Epithelial cell of umbilical artery (primary cell): ENCODE results near the gene EPS8L2. TPM values are rescaled to one million over a fixed set of nuclear protein-coding genes. Genes with fewer than 3 reads are reported as not detected.

Experiments
- total RNA-seq: library from RNA; depleted of rRNA; stranded (reverse); fragments of >200 nt; gene quantifications from 2 replicates; pipeline ENCODE4 v1.2.3, GENCODE V29; 2014

Gene EPS8L2
- 2.3 and 2.9 TPM in 2 replicates for total RNA-seq

GRCh38 chr11:705646-706438 is at the start of gene EPS8L2:
EPS8L2 (plus strand) TSS chr11:706231; CDS start chr11:709408, 3,177 bp downstream.

GRCh38 chr11:694563-695287 is 11.3 kb upstream of the EPS8L2 start, which contains the start of gene DEAF1:
DEAF1 (minus strand) TSS chr11:695222; CDS start chr11:695047, 175 bp downstream.

GRCh38 chr11:695538-696248 is 10.3 kb upstream of the EPS8L2 start, which contains the start of gene TMEM80:
TMEM80 (plus strand) TSS chr11:695816; CDS start chr11:695828, 12 bp downstream.

GRCh38 chr11:747158-748006 is 41.4 kb downstream of the EPS8L2 start, which contains the start of gene TALDO1:
TALDO1 (plus strand) TSS chr11:747464; CDS start chr11:747482, 18 bp downstream.

Other genes starting within 250 kb of the EPS8L2 start
- gene RNH1, start 199.0 kb upstream of the EPS8L2 start, total RNA-seq = 167 and 236 TPM in 2 replicates
- gene HRAS, start 170.7 kb upstream of the EPS8L2 start, total RNA-seq = 43.0 and 67.2 TPM in 2 replicates
- gene LRRC56, start 168.7 kb upstream of the EPS8L2 start, total RNA-seq = 0.30 and 0.32 TPM in 2 replicates
- gene LMNTD2, start 145.5 kb upstream of the EPS8L2 start, total RNA-seq = 0.30 and 0.65 TPM in 2 replicates
- 10.2 and 14.3 TPM in 2 replicates for gene RASSF7, start 145.3 kb upstream of the EPS8L2 start, total RNA-seq
- gene PHRF1, start 129.8 kb upstream of the EPS8L2 start, total RNA-seq = 24.5 and 26.0 TPM in 2 replicates
- 11.0 and 71.6 TPM in 2 replicates for gene IRF7, start 90.3 kb upstream of the EPS8L2 start, total RNA-seq
- not detected in 2 replicates for gene CDHR5, start 81.3 kb upstream of the EPS8L2 start, total RNA-seq
- not detected in 2 replicates for gene SCT, start 79.0 kb upstream of the EPS8L2 start, total RNA-seq
- not detected in 2 replicates for gene DRD4, start 69.0 kb upstream of the EPS8L2 start, total RNA-seq
- 34.8 and 38.7 TPM in 2 replicates for gene DEAF1, start 11.0 kb upstream of the EPS8L2 start, total RNA-seq
- gene TMEM80, start 10.4 kb upstream of the EPS8L2 start, total RNA-seq = 7.8 and 11.7 TPM in 2 replicates
- 200 and 226 TPM in 2 replicates for gene TALDO1, start 41.2 kb downstream of the EPS8L2 start, total RNA-seq
- gene GATD1, start 71.3 kb downstream of the EPS8L2 start, total RNA-seq = 16.9 and 23.3 TPM in 2 replicates
- gene CEND1, start 83.9 kb downstream of the EPS8L2 start, total RNA-seq = 0.32 TPM in 1 of 2 replicates, not detected in the other
- 5.3 and 9.4 TPM in 2 replicates for gene SLC25A22, start 92.0 kb downstream of the EPS8L2 start, total RNA-seq
- gene PIDD1, start 99.0 kb downstream of the EPS8L2 start, total RNA-seq = 6.5 and 6.8 TPM in 2 replicates
- gene RPLP2, start 103.7 kb downstream of the EPS8L2 start, total RNA-seq = 71.0 and 255 TPM in 2 replicates
- gene PNPLA2, start 112.7 kb downstream of the EPS8L2 start, total RNA-seq = 15.2 and 16.2 TPM in 2 replicates
- gene CRACR2B, start 121.7 kb downstream of the EPS8L2 start, total RNA-seq = 6.5 and 9.6 TPM in 2 replicates
- 523 and 570 TPM in 2 replicates for gene CD151, start 126.7 kb downstream of the EPS8L2 start, total RNA-seq
- gene POLR2L, start 136.3 kb downstream of the EPS8L2 start, total RNA-seq = 25.2 and 71.8 TPM in 2 replicates
- 76.0 and 116 TPM in 2 replicates for gene TSPAN4, start 136.6 kb downstream of the EPS8L2 start, total RNA-seq
- 34.4 and 42.6 TPM in 2 replicates for gene CHID1, start 204.6 kb downstream of the EPS8L2 start, total RNA-seq
- 19.9 and 30.5 TPM in 2 replicates for gene AP2A2, start 219.6 kb downstream of the EPS8L2 start, total RNA-seq